Progenitor cell of endocrine pancreas (in vitro differentiated cells): ENCODE measurements around the gene ENAH. TPM values are rescaled to one million over a fixed set of nuclear protein-coding genes. Genes with fewer than 3 reads are reported as not detected.

ENCODE experiments used
- DNase-seq: peaks from one replicate; pipeline ENCODE4 v3.0.0; 2021; ENCODE audit warnings: low spot score; ENCODE audit not compliant: unreplicated experiment
- H3K27ac Mint-ChIP-seq: 2 replicates; pipeline ENCODE4 v1.8.0; 2021; ENCODE audit warnings: mild to moderate bottlenecking, moderate library complexity, mixed read lengths
- H3K27me3 Mint-ChIP-seq: 2 replicates; pipeline ENCODE4 v1.8.0; 2021; ENCODE audit warnings: mixed read lengths
- H3K36me3 Mint-ChIP-seq: 2 replicates; pipeline ENCODE4 v1.8.0; 2022; ENCODE audit warnings: mixed read lengths; ENCODE audit not compliant: insufficient read depth
- H3K4me1 Mint-ChIP-seq: 2 replicates; pipeline ENCODE4 v1.8.0; 2021; ENCODE audit warnings: low read depth, mixed read lengths
- H3K4me3 Mint-ChIP-seq: 2 replicates; pipeline ENCODE4 v1.8.0; 2021; ENCODE audit warnings: low read depth, mild to moderate bottlenecking, moderate library complexity, mixed read lengths
- H3K9me3 Mint-ChIP-seq: 2 replicates; pipeline ENCODE4 v1.8.0; 2021; ENCODE audit warnings: low read depth, mixed read lengths
- CTCF ChIP-seq: fragments of 200-600 bp; sonication (generic); IDR thresholded peaks from one replicate; pipeline ENCODE4 v1.5.0; 2021; ENCODE audit warnings: antibody characterized with exemption, mild to moderate bottlenecking; ENCODE audit not compliant: unreplicated experiment
- total RNA-seq: library from RNA; stranded (reverse); gene quantifications from 2 replicates; pipeline ENCODE4 v1.2.1, GENCODE V29; 2021

Gene ENAH
- total RNA-seq, 1 donor from 2014 or later = 217 TPM

GRCh38 chr1:225555821-225556220 lies 97.1 kb downstream of the ENAH start:
- peaks cover 2% of the 10 kb centered on the region for H3K4me1 Mint-ChIP-seq
- H3K27ac Mint-ChIP-seq = no peak overlapping the region
- H3K4me3 Mint-ChIP-seq = no peak overlapping the region
- peaks cover 10% of the 10 kb centered on the region for H3K9me3 Mint-ChIP-seq
- DNase-seq = no peak
- no peak for TF ChIP-seq CTCF
- H3K36me3 Mint-ChIP-seq = peaks cover 35% of the 10 kb centered on the region
- no peaks in the 10 kb centered on the region for H3K27me3 Mint-ChIP-seq

- no peak overlapping the region for H3K4me3 Mint-ChIP-seq
- no peak for DNase-seq
- H3K4me1 Mint-ChIP-seq = peaks cover 4% of the 10 kb centered on the region
- peaks cover 29% of the 10 kb centered on the region for H3K36me3 Mint-ChIP-seq
- peak; percentile 59 for TF ChIP-seq CTCF
- H3K27ac Mint-ChIP-seq = no peak overlapping the region
- H3K27me3 Mint-ChIP-seq = no peaks in the 10 kb centered on the region
- H3K9me3 Mint-ChIP-seq = peaks cover 10% of the 10 kb centered on the region
Observed at GRCh38 chr1:225554216-225554812, 98.6 kb downstream of the ENAH start.

GRCh38 chr1:225549821-225550220 lies 103.1 kb downstream of the ENAH start:
- H3K27me3 Mint-ChIP-seq = no peaks in the 10 kb centered on the region
- H3K4me3 Mint-ChIP-seq = no peak overlapping the region
- no peak for TF ChIP-seq CTCF
- peaks cover 4% of the 10 kb centered on the region for H3K4me1 Mint-ChIP-seq
- no peaks in the 10 kb centered on the region for H3K9me3 Mint-ChIP-seq
- H3K36me3 Mint-ChIP-seq = peaks cover 14% of the 10 kb centered on the region
- no peak for DNase-seq
- no peak overlapping the region for H3K27ac Mint-ChIP-seq

GRCh38 chr1:225548140-225548857 lies 104.6 kb downstream of the ENAH start:
- H3K4me1 Mint-ChIP-seq = peaks cover 12% of the 10 kb centered on the region
- no peak for DNase-seq
- no peaks in the 10 kb centered on the region for H3K27me3 Mint-ChIP-seq
- H3K27ac Mint-ChIP-seq = no peak overlapping the region
- H3K4me3 Mint-ChIP-seq = no peak overlapping the region
- peaks cover 14% of the 10 kb centered on the region for H3K36me3 Mint-ChIP-seq
- TF ChIP-seq CTCF = no peak
- H3K9me3 Mint-ChIP-seq = no peaks in the 10 kb centered on the region

- no peak for DNase-seq
- TF ChIP-seq CTCF = no peak
- Mint-ChIP-seq H3K36me3 (peaks cover 8% of the 10 kb centered on the region), H3K27me3 (no peaks in the 10 kb centered on the region), H3K4me1 (peaks cover 10% of the 10 kb centered on the region), H3K27ac (no peak overlapping the region), H3K4me3 (no peak overlapping the region), H3K9me3 (no peaks in the 10 kb centered on the region)
Observed at GRCh38 chr1:225545649-225546048, 107.3 kb downstream of the ENAH start.
